ENCODE data around the gene CSTF1.

- TF ChIP-seq CTCF (conservative IDR thresholded peaks at IDR 0.05; ENCODE audit: low read depth, low read length): no peak
- no peak for TF ChIP-seq EZH2phosphoT487 (IDR thresholded peaks at IDR 0.05; ENCODE audit: borderline replicate concordance, low read length)
Measured at GRCh38 chr20:56420940-56421688, 28.7 kb downstream of the CSTF1 start.

Measured in PC-3 (cell line).